ENCODE data around the gene PRDX5. TPM values are rescaled to one million over a fixed set of nuclear protein-coding genes. Genes with fewer than 3 reads are reported as not detected.

The PRDX5 gene
- total and polyA plus RNA-seq, 2 experiments from 2014 or later = 212 to 312 TPM

GRCh38 chr11:64284962-64285884 lies 32.7 kb upstream of the PRDX5 start, which contains the start of gene GPR137 (continued):
- TF ChIP-seq ZNF462 (CRISPR knock-in tag; IDR thresholded peaks at IDR 0.05) = no peak
- no peak for TF ChIP-seq STAT1 (IDR thresholded peaks at IDR 0.05; ENCODE audit: unreplicated experiment)

- no peaks in the 10 kb centered on the region for H4K20me1 ChIP-seq (replicated peaks; ENCODE audit: insufficient read depth)
- no peaks in the 10 kb centered on the region for H3K79me2 ChIP-seq (replicated peaks; ENCODE audit: insufficient read depth)
- H2AFZ ChIP-seq = peak overlapping the region; percentile 69; the same call in 1 of the 2 replicates
- TF ChIP-seq ETS1 (IDR thresholded peaks at IDR 0.05) = no peak
- peak; percentile 57 for TF ChIP-seq POLR2AphosphoS5 (IDR thresholded peaks at IDR 0.05; ENCODE audit: low read depth)
- no peaks in the 10 kb centered on the region for H3K36me3 ChIP-seq (ENCODE audit: insufficient read depth)
- Mint-ChIP-seq H3K9me3 (no peaks in the 10 kb centered on the region; the same call in 1 of the 3 replicates), H3K4me3 (peak overlapping the region; percentile 65), H3K36me3 (ENCODE audit: low read depth) (peaks cover 8% of the 10 kb centered on the region; the same call in 2 of the 3 replicates), H3K27me3 (ENCODE audit: insufficient read depth, low read depth, poor library complexity) (peaks cover 39% of the 10 kb centered on the region), H3K4me1 (peaks cover 11% of the 10 kb centered on the region), H3K27ac (no peak overlapping the region)
- peaks cover 13% of the 10 kb centered on the region; the same call in 1 of the 2 replicates for H3F3A ChIP-seq (replicated peaks; ENCODE audit: low read depth)
- peak overlapping the region; percentile 95 for H3K4me3 ChIP-seq
- ATAC-seq = no peak; the same call in 2 of the 3 replicates
- no peak overlapping the region for H3K27ac ChIP-seq (ENCODE audit: low read depth)
- H3K27me3 ChIP-seq (ENCODE audit: insufficient read depth) = peaks cover 33% of the 10 kb centered on the region
- peaks cover 8% of the 10 kb centered on the region for H3K4me1 ChIP-seq (ENCODE audit: insufficient read depth)
- DNase-seq (ENCODE audit: low spot score) = no peak
- peak overlapping the region; percentile 99 for H3K4me2 ChIP-seq
- H3K9me2 ChIP-seq (ENCODE audit: insufficient read depth) = no peaks in the 10 kb centered on the region
Observed at GRCh38 chr11:64285885-64286800, 31.8 kb upstream of the PRDX5 start.
